ENCODE results near the gene PRXL2A. TPM values are rescaled to one million over a fixed set of nuclear protein-coding genes. Genes with fewer than 3 reads are reported as not detected.
"Not testable (repeated sequence)": the region's sequence is repeated elsewhere in the genome, so short reads cannot be mapped to it uniquely, and the experiment has no call there.

PRXL2A gene
- total RNA-seq, 5 donors from 2014 or later (not counting 1 experiment from before 2014, with no cell fraction given), result 2.9 to 6.3 (median 5.2) TPM

DNA sequence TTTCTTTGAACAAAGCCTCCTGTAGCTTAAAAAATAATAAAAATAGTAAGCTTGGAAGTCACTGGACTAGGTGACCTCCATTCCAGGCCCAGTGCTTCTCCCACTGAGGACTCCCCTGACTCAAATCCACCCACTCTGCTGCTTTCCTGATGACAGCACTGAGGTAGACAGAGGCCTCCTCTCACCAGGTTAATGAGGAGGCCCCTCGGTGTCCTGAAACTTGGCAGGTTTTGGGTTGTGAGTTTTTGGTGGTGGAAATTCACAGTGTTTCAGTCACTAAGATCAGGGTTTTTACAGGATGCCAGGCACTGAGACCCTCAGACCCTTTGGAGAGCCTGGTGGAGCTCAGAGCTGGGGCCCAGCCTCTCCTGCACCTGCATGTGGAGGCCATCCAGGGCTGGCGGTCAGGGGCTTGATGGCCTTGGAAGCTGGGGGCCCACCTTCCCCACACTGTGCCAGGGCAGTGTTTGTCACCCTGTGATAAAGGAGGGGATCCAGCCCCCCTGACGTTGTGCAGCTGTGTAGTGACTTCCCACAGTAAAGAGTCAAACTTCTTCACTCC is 64.8 kb downstream of the PRXL2A start:
- no CpG with 5 or more reads among the region's 3 CpGs for WGBS (ENCODE audit: insufficient coverage)
- H3K4me3 ChIP-seq (ENCODE audit: control insufficient read depth in 1 of 2, extremely low read depth in 1 of 2, low read length in 1 of 2), result peak overlapping the region; percentile 8 to 58
- no peaks in the 10 kb centered on the region for H3K27me3 Mint-ChIP-seq
- H3K9me3 Mint-ChIP-seq, result peaks cover 0 to 5% (median 5%) of the 10 kb centered on the region in 3 donors
- H3K27me3 ChIP-seq (replicated peaks in 1 of 2; ENCODE audit: control insufficient read depth in 2 of 2, extremely low read depth in 1 of 2, insufficient read depth in 2 of 2, low read length in 1 of 2), result no peaks in the 10 kb centered on the region
- DNase-seq, result peak in 1 of 35 experiments; percentile 5
- POLR2A ChIA-PET, result no interaction called here
- peak overlapping the region in 1 of 3 donors; percentile 74 for H3K4me3 Mint-ChIP-seq
- peaks cover 0 to 45% of the 10 kb centered on the region in 2 donors for H3K36me3 ChIP-seq (ENCODE audit: control insufficient read depth in 2 of 2, extremely low read depth in 1 of 2, insufficient read depth in 1 of 2, low read length in 1 of 2)
- no peaks in the 10 kb centered on the region for H3K9me3 ChIP-seq
- H3K4me1 Mint-ChIP-seq, result peaks cover 92 to 93% (median 93%) of the 10 kb centered on the region in 3 donors
- CTCF ChIA-PET, result interaction anchor here (0.6 to 4.6 kb wide), 4 partner anchors 14 to 32 kb away, joined by 5 to 21 read pairs (median 6); no protein-coding TSS in a partner anchor
- peak overlapping the region; percentile 95 to 98 for H3K27ac Mint-ChIP-seq
- ATAC-seq (replicated peaks in 1 of 4), result no peak
- H3K36me3 Mint-ChIP-seq, result peaks cover 51% of the 10 kb centered on the region
- peak overlapping the region; percentile 82 for H3K27ac ChIP-seq (ENCODE audit: low read length)
- peaks cover 53 to 94% of the 10 kb centered on the region in 2 experiments for H3K4me1 ChIP-seq (ENCODE audit: control insufficient read depth in 1 of 2, extremely low read depth in 1 of 2, insufficient read depth in 2 of 2, low read length in 2 of 2)

DNA sequence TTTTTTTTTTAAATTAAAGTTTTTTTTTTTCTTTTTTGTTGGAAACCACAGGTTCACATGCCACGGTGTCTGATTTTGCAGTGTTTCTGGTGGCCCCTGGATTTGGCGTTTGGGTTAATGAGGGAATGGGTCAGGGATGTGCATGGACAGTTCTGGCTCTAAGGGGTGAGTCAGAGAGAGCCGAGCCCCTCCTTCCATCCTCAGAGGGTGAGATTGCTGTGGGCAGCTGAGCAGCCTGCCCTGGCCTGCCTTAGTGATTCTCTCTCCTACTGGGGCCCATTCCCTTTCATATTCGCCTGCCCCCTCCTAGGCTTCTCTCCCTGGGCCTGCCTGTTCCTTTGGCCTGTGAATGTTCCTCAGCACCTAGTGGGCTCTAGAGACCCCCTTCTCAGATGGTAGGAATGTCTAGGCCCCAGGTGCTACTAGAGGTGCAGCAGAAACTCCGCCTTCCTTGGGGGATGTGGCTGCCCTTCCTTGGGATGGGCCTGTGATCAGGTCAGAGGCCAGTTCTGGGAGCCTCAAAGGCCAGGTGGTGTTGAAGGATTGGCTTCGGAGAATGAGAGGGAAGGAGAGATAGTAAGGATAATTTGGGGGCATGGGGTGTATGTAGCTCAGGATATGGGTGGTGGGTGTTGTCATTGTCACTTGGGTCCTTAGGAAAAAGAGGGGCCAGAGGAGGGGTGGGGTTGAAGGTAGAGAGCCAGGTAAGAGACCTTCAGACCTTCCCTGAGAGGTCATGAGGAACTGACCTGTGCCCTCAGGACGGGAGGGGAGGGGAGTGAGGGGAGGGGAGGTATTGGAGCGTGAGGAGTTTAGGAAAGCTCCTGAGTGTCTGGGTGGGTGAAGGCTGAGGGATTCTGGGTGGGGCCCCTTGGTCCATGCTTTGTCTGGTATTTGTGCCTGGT is 65.6 kb downstream of the PRXL2A start:
- peaks cover 88 to 94% (median 92%) of the 10 kb centered on the region in 3 donors for H3K4me1 Mint-ChIP-seq
- POLR2A ChIA-PET, result interaction anchor here in 1 of 2 donors (0.7 kb wide), 1 partner anchor 54 kb away, joined by 5 read pairs; no protein-coding TSS in a partner anchor
- H3K27ac ChIP-seq (ENCODE audit: low read length), result peak overlapping the region; percentile 82
- DNase-seq, result no peak
- H3K4me1 ChIP-seq (ENCODE audit: control insufficient read depth in 1 of 2, extremely low read depth in 1 of 2, insufficient read depth in 2 of 2, low read length in 2 of 2), result peaks cover 49 to 91% of the 10 kb centered on the region in 2 experiments
- 75% methylated on average over 5 of the region's 8 CpGs for WGBS (ENCODE audit: insufficient coverage)
- no peak for ATAC-seq (replicated peaks in 1 of 4)
- H3K27me3 ChIP-seq (replicated peaks in 1 of 2; ENCODE audit: control insufficient read depth in 2 of 2, extremely low read depth in 1 of 2, insufficient read depth in 2 of 2, low read length in 1 of 2), result no peaks in the 10 kb centered on the region
- H3K9me3 ChIP-seq, result no peaks in the 10 kb centered on the region
- H3K4me3 Mint-ChIP-seq, result peak overlapping the region in 2 of 3 donors; percentile 21 to 59
- H3K4me3 ChIP-seq (ENCODE audit: control insufficient read depth in 1 of 2, extremely low read depth in 1 of 2, low read length in 1 of 2), result peak overlapping the region in 1 of 2 donors; percentile 39
- H3K27ac Mint-ChIP-seq, result peak overlapping the region; percentile 95 to 98
- CTCF ChIA-PET, result interaction anchor here (1.3 to 4.6 kb wide), 4 partner anchors 10 to 31 kb away, joined by 4 to 21 read pairs (median 6); no protein-coding TSS in a partner anchor
- peaks cover 0 to 52% of the 10 kb centered on the region in 2 donors for H3K36me3 ChIP-seq (ENCODE audit: control insufficient read depth in 2 of 2, extremely low read depth in 1 of 2, insufficient read depth in 1 of 2, low read length in 1 of 2)
- no peaks in the 10 kb centered on the region for H3K27me3 Mint-ChIP-seq
- peaks cover 0 to 6% (median 6%) of the 10 kb centered on the region in 3 donors for H3K9me3 Mint-ChIP-seq
- peaks cover 57% of the 10 kb centered on the region for H3K36me3 Mint-ChIP-seq

DNA sequence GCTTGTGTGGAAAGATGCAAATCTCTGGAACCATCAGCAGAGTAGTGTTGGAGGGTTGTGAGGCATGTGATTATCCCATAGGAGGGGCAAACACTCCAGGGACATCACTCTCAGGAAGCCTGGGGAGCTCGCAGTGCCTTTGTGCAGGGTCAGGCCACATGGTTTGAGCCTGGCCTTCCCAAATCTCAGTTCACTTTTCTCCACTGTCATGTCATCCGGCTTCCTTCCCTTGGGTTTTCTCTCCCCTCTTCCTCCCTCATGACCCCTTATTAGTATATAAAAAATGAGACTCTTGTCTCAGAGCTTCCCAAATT is 66.2 kb downstream of the PRXL2A start:
- peaks cover 46 to 85% of the 10 kb centered on the region in 2 experiments for H3K4me1 ChIP-seq (ENCODE audit: control insufficient read depth in 1 of 2, extremely low read depth in 1 of 2, insufficient read depth in 2 of 2, low read length in 2 of 2)
- Mint-ChIP-seq H3K27ac (peak overlapping the region; percentile 95 to 98), H3K36me3 (peaks cover 52% of the 10 kb centered on the region), H3K9me3 (peaks cover 0 to 6% (median 6%) of the 10 kb centered on the region in 3 donors), H3K4me3 (peak overlapping the region in 1 of 3 donors; percentile 59), H3K4me1 (peaks cover 82 to 89% (median 89%) of the 10 kb centered on the region in 3 donors), H3K27me3 (no peaks in the 10 kb centered on the region)
- POLR2A ChIA-PET, result interaction anchor here in 1 of 2 donors (0.8 kb wide), 1 partner anchor 9 kb away, joined by 3 read pairs; no protein-coding TSS in a partner anchor
- no peaks in the 10 kb centered on the region for H3K9me3 ChIP-seq
- no peaks in the 10 kb centered on the region for H3K27me3 ChIP-seq (replicated peaks in 1 of 2; ENCODE audit: control insufficient read depth in 2 of 2, extremely low read depth in 1 of 2, insufficient read depth in 2 of 2, low read length in 1 of 2)
- no CpG with 5 or more reads among the region's 2 CpGs for WGBS (ENCODE audit: insufficient coverage)
- DNase-seq (no peak), ATAC-seq (replicated peaks in 1 of 4) (no peak)
- H3K4me3 ChIP-seq (ENCODE audit: control insufficient read depth in 1 of 2, extremely low read depth in 1 of 2, low read length in 1 of 2), result no peak overlapping the region
- H3K27ac ChIP-seq (ENCODE audit: low read length), result no peak overlapping the region
- H3K36me3 ChIP-seq (ENCODE audit: control insufficient read depth in 2 of 2, extremely low read depth in 1 of 2, insufficient read depth in 1 of 2, low read length in 1 of 2), result peaks cover 0 to 52% of the 10 kb centered on the region in 2 donors
- CTCF ChIA-PET, result interaction anchor here (0.6 to 4.6 kb wide), 7 partner anchors 9 to 96 kb away, joined by 3 to 21 read pairs (median 5); no protein-coding TSS in a partner anchor

DNA sequence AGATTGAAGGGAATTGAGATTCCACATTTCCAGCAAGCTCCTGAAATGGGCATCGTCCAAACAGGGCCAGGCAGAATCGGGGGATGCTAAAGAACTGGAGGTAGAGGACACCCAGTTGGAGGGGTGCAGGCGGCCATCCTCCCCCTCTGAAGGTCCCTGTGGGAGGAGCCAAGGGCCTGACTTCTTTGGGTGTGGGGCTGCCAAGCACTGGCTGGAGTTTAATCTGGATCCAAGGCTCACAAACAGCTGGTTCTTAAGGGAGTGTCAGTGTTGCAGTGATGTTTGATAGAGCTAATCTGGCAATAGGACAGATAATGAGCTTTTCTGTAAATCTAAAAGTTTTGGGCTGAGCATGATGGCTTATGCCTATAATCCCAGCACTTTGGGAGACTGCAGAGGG is 66.6 kb downstream of the PRXL2A start:
- H3K27me3 Mint-ChIP-seq, result no peaks in the 10 kb centered on the region
- no peak for ATAC-seq (replicated peaks in 1 of 4)
- DNase-seq, result no peak
- H3K4me1 ChIP-seq (ENCODE audit: control insufficient read depth in 1 of 2, extremely low read depth in 1 of 2, insufficient read depth in 2 of 2, low read length in 2 of 2), result peaks cover 42 to 81% of the 10 kb centered on the region in 2 experiments
- WGBS (ENCODE audit: insufficient coverage), result no CpG with 5 or more reads among the region's 3 CpGs
- H3K4me3 Mint-ChIP-seq, result no peak overlapping the region
- POLR2A ChIA-PET, result interaction anchor here (0.6 to 0.8 kb wide), 3 partner anchors 9 to 1134 kb away, joined by 3 to 7 read pairs (median 3); no protein-coding TSS in a partner anchor
- H3K27ac Mint-ChIP-seq, result peak overlapping the region; percentile 95 to 98
- H3K9me3 ChIP-seq, result no peaks in the 10 kb centered on the region
- H3K4me3 ChIP-seq (ENCODE audit: control insufficient read depth in 1 of 2, extremely low read depth in 1 of 2, low read length in 1 of 2), result no peak overlapping the region
- CTCF ChIA-PET, result interaction anchor here in 1 of 2 donors (0.5 to 1.9 kb wide), 8 partner anchors 9 to 97 kb away, joined by 3 to 7 read pairs (median 4); no protein-coding TSS in a partner anchor
- H3K4me1 Mint-ChIP-seq, result peaks cover 79 to 87% (median 86%) of the 10 kb centered on the region in 3 donors
- peaks cover 0 to 52% of the 10 kb centered on the region in 2 donors for H3K36me3 ChIP-seq (ENCODE audit: control insufficient read depth in 2 of 2, extremely low read depth in 1 of 2, insufficient read depth in 1 of 2, low read length in 1 of 2)
- peaks cover 0 to 6% (median 6%) of the 10 kb centered on the region in 3 donors for H3K9me3 Mint-ChIP-seq
- no peak overlapping the region for H3K27ac ChIP-seq (ENCODE audit: low read length)
- peaks cover 51% of the 10 kb centered on the region for H3K36me3 Mint-ChIP-seq
- no peaks in the 10 kb centered on the region for H3K27me3 ChIP-seq (replicated peaks in 1 of 2; ENCODE audit: control insufficient read depth in 2 of 2, extremely low read depth in 1 of 2, insufficient read depth in 2 of 2, low read length in 1 of 2)

DNA sequence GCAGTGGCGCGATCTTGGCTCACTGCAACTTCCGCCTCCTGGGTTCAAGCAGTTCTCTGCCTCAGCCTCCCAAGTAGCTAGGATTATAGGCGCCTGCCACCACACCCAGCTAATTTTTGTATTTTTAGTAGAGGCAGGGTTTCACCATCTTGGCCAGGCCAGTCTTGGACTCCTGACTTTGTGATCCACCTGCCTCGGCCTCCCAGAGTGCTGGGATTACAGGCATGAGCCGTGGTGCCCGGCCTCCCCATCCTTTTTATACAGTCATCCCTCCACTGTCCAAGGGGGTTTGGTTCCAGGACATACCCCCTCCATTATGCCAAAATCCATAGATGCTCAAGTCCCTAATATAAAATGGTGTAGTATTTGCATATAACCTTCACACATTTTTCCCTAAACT is 67.3 kb downstream of the PRXL2A start:
- H3K4me3 Mint-ChIP-seq; DNase-seq; ATAC-seq (replicated peaks in 1 of 4); H3K9me3 Mint-ChIP-seq; H3K27me3 ChIP-seq (replicated peaks in 1 of 2; ENCODE audit: control insufficient read depth in 2 of 2, extremely low read depth in 1 of 2, insufficient read depth in 2 of 2, low read length in 1 of 2); H3K9me3 ChIP-seq; H3K27me3 Mint-ChIP-seq; H3K4me3 ChIP-seq (ENCODE audit: control insufficient read depth in 1 of 2, extremely low read depth in 1 of 2, low read length in 1 of 2); H3K27ac ChIP-seq (ENCODE audit: low read length): not testable (repeated sequence)
- ChIA-PET CTCF (interaction anchor here in 1 of 2 donors (0.5 to 1.9 kb wide), 7 partner anchors 8 to 97 kb away, joined by 3 to 7 read pairs (median 4); no protein-coding TSS in a partner anchor), POLR2A (interaction anchor here in 1 of 2 donors (0.6 to 0.7 kb wide), 2 partner anchors 22 to 25 kb away, joined by 7 to 8 read pairs; no protein-coding TSS in a partner anchor)
- peaks cover 35 to 75% of the 10 kb centered on the region in 2 experiments for H3K4me1 ChIP-seq (ENCODE audit: control insufficient read depth in 1 of 2, extremely low read depth in 1 of 2, insufficient read depth in 2 of 2, low read length in 2 of 2)
- peaks cover 78 to 87% (median 85%) of the 10 kb centered on the region in 3 donors for H3K4me1 Mint-ChIP-seq
- 100% methylated on average over 1 of the region's 7 CpGs for WGBS (ENCODE audit: insufficient coverage)
- H3K36me3 Mint-ChIP-seq, result peaks cover 56% of the 10 kb centered on the region
- H3K36me3 ChIP-seq (ENCODE audit: control insufficient read depth in 2 of 2, extremely low read depth in 1 of 2, insufficient read depth in 1 of 2, low read length in 1 of 2), result peaks cover 0 to 46% of the 10 kb centered on the region in 2 donors
- H3K27ac Mint-ChIP-seq, result peak overlapping the region; percentile 66 to 95

All from T-cell (primary cell).